Pulmonary artery endothelial cell (primary cell): ENCODE data around the gene TRAF1. TPM values are rescaled to one million over a fixed set of nuclear protein-coding genes. Genes with fewer than 3 reads are reported as not detected.

Source experiments
- DNase-seq: peaks from one replicate; pipeline ENCODE4 v3.0.0-alpha.2; 2011; ENCODE audit warnings: low read depth, low spot score
- total RNA-seq: library from RNA; depleted of rRNA; stranded (reverse); fragments of >200 nt; gene quantifications from 2 replicates; pipeline ENCODE4 v1.2.3, GENCODE V29; 2014

TRAF1 gene
- total RNA-seq, 1 donor from 2014 or later = 1.7 TPM

- DNase-seq = no peak
These were observed 14.6 kb upstream of the TRAF1 start for GRCh38 chr9:120941046-120941770.

DNA sequence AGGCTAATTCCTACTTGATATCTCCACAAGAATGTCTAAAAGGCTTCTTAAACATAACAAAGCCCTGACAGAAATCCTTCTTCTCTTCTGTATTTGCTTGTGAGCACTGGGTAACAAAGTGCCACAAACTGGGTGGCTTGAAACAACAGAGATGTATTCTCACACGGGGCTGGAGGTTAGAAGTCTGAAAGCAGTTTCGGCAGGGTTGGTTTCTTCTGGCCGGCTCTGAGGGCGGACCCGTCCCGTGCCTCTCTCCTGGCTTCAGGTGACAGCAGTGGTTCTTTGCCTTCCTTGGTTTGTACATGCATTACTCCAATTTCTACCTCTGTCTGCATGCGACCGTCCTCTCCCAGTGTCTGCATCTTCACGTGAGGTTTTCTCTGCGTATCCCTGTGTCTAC is 14.0 kb upstream of the TRAF1 start:
- no peak for DNase-seq

DNA sequence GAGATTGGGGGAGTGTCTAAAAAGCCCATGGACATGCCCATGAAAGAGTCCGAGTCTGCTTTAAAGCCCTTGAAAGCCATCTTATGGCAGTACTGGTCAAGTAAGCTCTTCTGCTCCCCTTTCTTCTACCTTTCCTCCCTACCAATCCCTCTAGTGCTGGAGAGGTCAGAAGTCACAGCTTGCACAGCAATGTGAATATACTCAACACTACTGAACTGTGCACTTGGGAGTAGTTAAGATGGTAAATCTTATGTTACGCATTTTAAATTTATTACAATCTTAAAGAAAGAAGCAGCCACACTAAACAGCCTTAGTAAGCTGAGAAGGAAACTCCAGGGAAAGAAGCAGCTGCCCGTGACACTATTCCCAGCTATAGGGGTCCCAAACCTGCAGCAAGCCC is 12.3 kb upstream of the TRAF1 start:
- DNase-seq = no peak

GRCh38 chr9:120937596-120937995 is 11.0 kb upstream of the TRAF1 start:
- DNase-seq = no peak

DNA sequence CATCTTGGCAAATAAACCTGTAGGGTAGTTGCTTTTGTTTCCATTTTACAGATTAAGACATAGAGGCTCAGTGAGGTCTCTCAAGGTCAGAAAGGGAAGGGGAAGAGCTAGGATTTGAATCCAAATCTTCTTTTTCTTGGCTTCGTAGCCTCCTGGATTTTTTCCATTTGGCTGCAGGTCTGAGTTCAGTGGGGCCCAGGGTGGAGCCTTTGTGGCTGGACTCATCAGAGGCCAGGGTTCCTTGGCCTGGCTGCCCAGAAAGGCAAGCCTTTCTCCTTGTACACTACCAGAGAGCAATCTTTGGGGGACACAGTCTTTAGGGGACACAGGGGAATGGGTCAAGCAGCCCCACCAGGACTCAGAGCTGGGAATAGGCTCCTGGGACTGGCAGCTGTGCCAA is 10.5 kb upstream of the TRAF1 start:
- no peak for DNase-seq

DNA sequence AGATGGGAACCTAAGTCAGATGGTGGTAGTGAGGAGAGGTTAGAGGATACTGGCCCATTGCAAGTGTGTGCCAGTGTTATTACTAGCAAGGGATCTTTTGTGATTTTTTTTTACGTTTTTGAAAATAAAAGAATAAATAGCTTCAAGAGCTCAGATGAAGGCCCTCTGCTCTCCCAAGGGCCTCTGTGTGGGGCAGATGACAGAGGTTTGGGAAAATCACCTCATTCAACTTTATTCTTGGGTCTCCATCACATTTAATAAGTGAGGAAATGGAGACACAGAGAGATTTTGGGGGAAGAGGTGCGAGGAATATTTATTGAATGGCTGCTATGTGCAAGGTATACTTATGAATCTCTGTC is 10.1 kb upstream of the TRAF1 start:
- DNase-seq = no peak

DNA sequence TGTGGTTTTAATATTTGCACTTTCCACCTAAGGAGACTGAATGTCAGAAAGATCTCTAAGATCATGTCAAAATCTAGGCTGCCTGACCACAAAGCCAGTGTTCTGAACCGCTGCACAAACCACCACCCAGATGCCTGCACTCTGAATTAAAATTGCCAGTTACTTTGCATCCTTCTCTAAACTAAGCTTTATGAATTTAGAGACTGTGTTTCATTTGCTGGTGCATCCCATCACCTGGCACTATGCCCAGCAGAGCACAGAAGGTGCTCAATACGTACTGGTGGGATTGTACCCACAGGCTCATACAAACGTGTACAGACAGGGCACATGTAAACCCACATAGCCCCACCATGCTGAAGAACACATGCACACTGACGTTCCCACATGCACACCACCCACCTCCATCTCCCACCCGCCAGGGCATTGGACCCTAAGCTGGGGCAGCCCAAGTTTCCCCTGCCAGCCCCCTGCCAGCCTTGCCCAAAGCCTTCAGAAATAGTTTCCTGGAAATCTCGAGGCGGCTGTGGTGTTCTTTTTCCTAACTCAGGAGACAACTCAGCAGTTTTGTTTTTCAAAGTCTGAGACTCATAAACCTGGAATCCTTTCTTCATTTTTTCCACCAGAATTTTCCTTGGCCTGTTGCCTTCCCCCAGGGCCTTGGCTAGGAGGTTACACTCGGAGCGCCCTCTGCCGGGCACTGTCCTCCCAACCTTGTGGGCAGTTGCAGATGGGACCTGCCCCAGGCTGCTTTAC is 9.6 kb upstream of the TRAF1 start:
- peak; percentile 69 for DNase-seq

- DNase-seq = peak; percentile 91
These were observed 8.8 kb upstream of the TRAF1 start for GRCh38 chr9:120935383-120935857.

- no peak for DNase-seq
These were observed 7.7 kb upstream of the TRAF1 start for GRCh38 chr9:120934281-120934680.

- no peak for DNase-seq
These were observed 6.9 kb upstream of the TRAF1 start for GRCh38 chr9:120933310-120934055.

- no peak for DNase-seq
These were observed 5.7 kb upstream of the TRAF1 start for GRCh38 chr9:120932086-120932823.

DNA sequence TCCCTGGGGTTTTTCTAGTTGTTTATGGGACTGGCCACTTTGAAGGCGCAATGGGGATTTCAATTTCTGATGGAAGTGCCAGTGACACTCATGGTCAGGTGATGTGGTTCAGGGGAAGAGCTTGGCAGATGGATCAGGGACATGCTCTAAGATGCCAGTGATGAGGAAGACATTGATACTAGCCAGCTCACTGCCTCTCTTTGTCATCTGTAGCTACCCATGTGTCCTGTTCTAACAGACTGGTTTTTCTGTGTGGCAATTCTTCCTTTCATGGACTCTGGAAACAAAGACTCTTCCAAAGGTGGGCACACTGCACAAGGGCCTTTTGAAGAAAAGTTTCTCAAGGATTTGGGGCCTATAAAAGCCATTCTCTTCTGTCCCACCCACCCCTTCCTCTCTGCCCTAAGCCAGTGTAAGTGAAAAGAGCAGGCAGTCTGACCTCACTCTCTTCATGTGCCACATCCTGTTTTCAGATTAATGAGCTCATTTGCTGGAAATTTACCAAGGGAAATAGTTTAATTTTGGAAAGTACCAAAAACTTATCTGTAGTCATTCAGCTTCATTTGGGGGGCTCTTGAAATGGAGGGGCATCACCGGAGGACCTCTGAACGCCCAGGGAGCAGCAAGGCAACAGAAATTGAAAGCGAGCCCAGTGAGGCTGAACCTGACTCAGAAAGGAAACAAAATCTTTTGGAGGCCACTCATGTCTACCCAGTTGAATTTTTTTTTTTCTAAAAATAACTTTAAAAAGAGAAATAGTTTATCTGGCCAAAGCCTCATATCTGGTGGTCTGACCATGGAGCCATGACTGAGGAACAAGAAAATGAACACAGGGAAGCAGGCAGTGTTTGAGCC is 4.9 kb upstream of the TRAF1 start:
- peak; percentile 66 for DNase-seq

DNA sequence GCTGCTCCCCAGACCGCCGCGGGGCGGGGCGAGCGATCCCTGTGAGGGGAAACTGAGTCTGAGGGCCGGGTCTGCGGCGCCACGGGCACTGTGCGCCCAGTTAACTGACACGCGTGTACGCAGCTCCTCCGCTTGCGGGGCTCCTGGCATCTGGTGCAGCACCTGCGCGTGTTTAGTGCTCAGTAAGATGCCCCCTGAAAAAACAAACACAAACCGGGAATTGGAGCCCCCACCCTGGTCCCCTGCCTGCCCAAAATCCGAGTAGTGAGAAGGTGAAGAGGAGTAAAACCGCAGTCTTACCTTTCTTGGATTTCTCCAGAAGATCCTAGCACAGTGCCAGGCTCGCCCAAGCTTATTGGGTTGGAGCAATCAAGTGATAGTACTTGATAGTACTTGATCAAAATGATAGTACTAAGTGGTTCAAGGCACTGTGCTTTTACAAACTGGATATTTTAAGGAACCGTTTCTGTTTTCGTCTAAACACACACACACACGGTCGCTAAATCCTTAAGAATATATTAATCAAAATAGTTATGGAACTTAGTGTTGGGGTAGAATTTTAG is 2.7 kb upstream of the TRAF1 start:
- DNase-seq = no peak

- no peak for DNase-seq
These were observed 2.1 kb upstream of the TRAF1 start for GRCh38 chr9:120928483-120929228.

- no peak for DNase-seq
These were observed 1.5 kb upstream of the TRAF1 start for GRCh38 chr9:120928015-120928482.

- no peak for DNase-seq
These were observed 846 bp upstream of the TRAF1 start for GRCh38 chr9:120927269-120928014.

GRCh38 chr9:120925535-120926396 is 830 bp downstream of the TRAF1 start:
- DNase-seq = no peak
